NCI-H2196 treated with DMSO at 0.1 percent for 48 hours (cell line): ENCODE measurements around the gene MKX.

ENCODE experiments used
- DNase-seq: peaks from one replicate; lab custom pipeline; 2025; ENCODE audit not compliant: unreplicated experiment; lab: John Stamatoyannopoulos, UW

MKX gene

GRCh38 chr10:27655296-27655695, 90.3 kb downstream of the MKX start:
- no peak for DNase-seq

- no peak for DNase-seq
Measured at GRCh38 chr10:27654284-27654683, 91.3 kb downstream of the MKX start.

DNA sequence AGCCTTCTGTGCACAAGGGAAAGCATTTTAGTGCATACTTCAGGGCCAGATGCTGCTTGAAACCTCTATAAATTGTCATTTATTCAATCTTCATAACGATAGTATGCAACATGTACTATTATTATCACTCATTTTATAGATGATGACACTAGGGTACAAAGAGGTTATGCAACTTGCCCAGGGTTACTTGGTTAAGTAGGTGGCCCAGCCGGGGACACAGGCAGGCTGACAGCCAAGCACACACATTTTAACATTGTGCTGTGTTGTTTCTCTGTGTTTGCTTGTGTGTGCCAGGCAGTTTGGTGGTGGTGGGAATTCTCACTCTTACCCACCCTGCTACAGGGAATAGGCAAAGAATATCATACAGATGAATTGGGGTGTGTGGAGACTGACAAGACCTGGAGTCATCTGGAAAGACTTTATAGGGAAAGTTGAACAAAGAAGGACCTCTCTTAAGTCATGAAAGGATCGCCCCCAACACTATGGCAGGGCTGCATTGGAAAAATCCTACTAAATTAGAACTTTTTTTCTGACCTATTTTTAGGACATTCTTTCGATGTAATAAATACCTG, 98.9 kb downstream of the MKX start:
- DNase-seq, result no peak

- no peak for DNase-seq
Measured at GRCh38 chr10:27646194-27646593, 99.4 kb downstream of the MKX start.

- no peak for DNase-seq
Measured at GRCh38 chr10:27644307-27644939, 101.2 kb downstream of the MKX start.

GRCh38 chr10:27643301-27643700, 102.3 kb downstream of the MKX start:
- no peak for DNase-seq

DNA sequence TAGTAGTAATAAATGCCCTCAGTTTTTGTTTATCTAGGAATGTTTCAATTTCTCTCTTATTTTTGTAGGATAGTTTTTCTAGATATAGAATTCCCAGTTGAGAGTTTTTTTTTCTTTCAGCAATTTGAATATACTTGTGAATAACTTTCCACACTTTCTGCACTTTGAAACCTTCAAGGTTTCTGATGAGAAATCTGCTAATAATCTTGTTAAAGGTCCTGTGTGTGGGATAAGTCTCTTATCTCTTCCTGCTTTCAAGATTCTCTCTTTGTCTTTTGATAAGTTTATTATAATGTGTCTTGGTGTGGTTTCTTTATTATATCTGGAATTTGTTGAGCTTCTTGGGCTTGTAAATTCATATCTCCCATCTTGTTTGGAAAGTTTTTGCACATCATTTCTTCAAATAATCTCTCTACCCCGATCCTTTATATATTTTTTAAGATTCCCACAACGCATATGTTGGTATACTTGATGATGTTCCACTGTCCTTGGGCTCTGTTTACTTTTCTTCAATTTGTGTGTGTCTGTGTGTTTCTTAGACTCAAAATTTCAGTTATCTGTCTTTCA, 103.5 kb downstream of the MKX start:
- no peak for DNase-seq

DNA sequence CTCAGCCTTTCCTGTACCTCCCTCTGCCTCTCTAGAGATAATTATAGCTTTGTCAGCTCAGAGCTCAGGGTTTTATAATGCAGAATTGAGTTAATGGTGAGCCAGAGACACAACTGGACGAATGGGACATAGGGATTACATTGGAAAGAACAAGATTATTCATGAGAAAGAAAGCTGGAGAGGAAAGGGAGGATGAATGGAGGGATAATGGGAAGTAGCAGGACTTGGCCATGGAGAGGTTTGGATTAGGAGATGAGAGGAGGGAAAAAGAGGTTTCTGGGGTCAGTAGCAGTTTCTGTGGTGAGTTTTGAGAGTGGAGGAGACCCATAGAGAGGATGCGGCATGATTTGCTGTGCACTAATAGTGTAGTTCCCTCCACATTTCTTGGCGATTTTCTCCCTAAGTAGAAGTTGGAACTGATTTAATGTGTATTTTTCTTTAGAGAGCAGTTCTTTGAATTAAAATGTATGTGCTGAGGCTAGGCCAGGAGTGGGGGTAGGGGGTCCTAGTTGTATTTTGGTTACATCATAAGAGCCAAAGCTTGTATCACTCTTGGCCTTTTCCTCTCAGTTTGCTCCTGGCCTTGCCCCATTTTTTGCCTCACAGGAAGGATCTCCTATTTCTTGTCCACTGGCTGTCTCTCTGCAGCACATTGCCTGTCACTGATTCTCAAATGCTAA, 107.4 kb downstream of the MKX start:
- no peak for DNase-seq

- no peak for DNase-seq
Measured at GRCh38 chr10:27637601-27638000, 108.0 kb downstream of the MKX start.

DNA sequence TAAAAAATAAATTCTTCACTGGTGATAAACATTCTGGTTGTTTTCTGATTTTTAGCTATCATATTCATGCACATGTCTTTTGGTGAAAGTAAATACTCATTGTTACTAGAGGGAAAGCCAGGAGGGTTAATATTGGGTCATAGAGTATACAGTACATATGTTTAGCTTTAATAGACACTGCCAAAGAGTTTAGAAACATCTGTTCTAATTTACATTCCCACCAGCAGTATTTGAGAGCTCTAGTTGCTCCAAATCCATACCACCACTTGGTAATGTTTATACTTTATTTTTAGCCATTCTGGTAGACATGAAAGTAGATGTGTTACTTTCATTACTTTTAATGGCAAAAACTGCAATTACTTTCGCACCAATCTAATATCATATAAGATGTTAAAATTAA, 108.8 kb downstream of the MKX start:
- DNase-seq, result no peak

- no peak for DNase-seq
Measured at GRCh38 chr10:27635699-27636270, 109.8 kb downstream of the MKX start.

DNA sequence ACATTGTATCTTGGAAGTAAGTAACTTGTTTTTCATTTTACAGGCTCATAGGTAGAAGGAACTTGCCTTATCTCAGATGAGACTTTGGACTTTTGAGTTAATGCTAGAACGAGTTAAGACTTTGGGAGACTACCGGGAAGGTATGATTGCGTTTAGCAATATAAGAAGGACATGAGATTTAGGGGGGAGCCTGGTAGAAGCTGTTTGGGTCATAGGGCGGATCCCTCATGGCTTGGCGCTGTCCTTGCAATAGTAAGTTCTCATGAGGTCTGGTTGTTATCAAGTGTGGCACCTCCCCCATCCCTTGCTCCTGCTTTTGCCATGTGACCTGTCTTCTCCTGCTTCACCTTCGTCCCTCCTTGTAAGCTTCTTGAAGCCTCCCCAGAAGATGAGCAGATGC, 110.3 kb downstream of the MKX start:
- DNase-seq, result no peak

DNA sequence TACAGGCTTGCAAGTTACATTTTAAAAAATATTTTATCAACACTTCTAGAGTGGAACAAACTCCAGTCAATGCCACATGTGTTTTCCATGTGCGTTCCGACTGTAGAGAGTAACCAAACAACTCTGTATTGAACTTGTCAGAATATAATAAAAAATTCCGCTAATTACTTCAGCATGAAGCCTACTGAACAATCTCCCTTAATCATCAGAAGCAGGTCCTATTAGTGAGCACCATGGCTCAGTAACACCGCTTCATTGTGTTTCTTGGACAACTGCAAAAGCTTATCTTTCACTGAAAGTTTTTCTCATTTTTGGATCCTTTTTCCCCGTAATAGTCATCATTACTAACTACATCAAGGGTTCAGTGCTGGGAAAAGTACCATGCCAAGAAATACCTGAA, 117.0 kb downstream of the MKX start:
- no peak for DNase-seq

DNA sequence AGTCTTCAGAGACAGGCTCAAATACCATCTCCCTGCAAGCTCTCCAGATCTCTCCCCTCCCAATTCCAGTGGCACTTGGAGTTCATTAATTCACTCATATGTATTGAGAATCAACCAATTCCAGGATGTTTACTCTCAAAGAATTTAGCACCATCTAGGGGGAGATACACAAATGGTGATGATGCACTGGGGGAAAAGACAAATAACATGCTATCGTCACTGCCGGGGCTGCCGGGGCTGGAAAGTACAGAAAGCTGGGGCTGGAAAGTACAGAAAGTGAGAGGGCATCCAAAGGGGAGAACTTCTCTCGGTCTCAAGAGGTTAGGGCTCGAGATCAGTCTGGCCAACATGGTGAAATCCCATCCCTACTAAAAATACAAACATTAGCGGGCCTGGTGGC, 118.7 kb downstream of the MKX start:
- DNase-seq, result no peak

DNA sequence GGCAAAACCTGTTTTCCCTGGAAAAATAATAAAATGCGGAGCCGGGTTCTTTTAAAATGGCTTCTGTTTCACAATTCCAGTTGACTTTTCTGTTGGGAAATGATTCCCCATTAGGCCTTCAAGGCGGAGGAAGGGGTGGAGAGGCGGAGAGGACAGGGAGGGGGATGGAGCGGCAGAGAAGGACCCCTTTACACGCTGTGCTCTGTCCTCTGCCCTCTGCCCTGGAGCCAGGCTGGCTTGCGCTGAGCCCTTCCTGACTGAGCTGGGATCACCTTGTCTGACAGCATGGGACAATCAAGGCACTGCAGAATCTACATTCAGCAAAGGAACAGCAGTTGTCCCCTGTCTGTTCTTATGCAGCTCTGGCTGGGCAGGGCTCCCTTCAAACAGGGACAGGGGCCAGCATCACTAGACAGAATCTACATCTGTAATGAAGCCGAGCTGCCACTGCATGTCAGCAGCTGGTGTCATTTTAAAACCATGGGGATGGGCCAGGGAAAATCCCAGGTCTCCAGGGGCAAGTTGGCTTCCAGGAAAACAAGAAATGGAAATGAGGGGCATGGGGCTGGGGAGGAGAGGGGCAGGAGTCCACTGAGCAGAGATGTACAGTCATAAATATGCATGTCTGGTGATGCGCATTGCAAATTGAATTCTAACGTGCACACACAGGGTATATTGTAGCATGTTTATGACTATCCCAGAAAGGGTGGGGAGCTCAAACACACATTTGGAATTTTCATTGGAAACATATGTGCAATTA, 120.0 kb downstream of the MKX start:
- no peak for DNase-seq

- no peak for DNase-seq
Measured at GRCh38 chr10:27624941-27625340, 120.7 kb downstream of the MKX start.
